NCI-H510A treated with DMSO at 0.1 percent for 48 hours (cell line): ENCODE data around the gene FGF5.
A peak's percentile ranks its signal among the peaks of the same experiment; 100 is the strongest.
"Not testable (repeated sequence)": the region's sequence is repeated elsewhere in the genome, so short reads cannot be mapped to it uniquely, and the experiment has no call there.

Experiments used
- DNase-seq: peaks from one replicate; lab custom pipeline; 2025; lab: John Stamatoyannopoulos, UW

FGF5 gene

GRCh38 chr4:80266253-80266901 is at the start of gene FGF5:
Gene FGF5, plus strand, starts transcription at chr4:80266664. Its CDS starts 161 bp downstream, at chr4:80266825.
- DNase-seq, result peak; percentile 12

GRCh38 chr4:80219301-80220025 is 47.0 kb upstream of the FGF5 start:
- DNase-seq, result no peak

- DNase-seq, result no peak
These were observed 45.8 kb upstream of the FGF5 start for GRCh38 chr4:80220711-80221110.

- DNase-seq, result no peak
These were observed 45.3 kb upstream of the FGF5 start for GRCh38 chr4:80221161-80221560.

GRCh38 chr4:80225595-80225994 is 40.9 kb upstream of the FGF5 start:
- no peak for DNase-seq

- no peak for DNase-seq
These were observed 40.4 kb upstream of the FGF5 start for GRCh38 chr4:80226094-80226493.

- DNase-seq, result no peak
These were observed 38.0 kb upstream of the FGF5 start for GRCh38 chr4:80228460-80228859.

GRCh38 chr4:80229128-80229527 is 37.3 kb upstream of the FGF5 start:
- DNase-seq, result no peak

GRCh38 chr4:80229590-80229989 is 36.9 kb upstream of the FGF5 start:
- no peak for DNase-seq

- DNase-seq, result no peak
These were observed 35.3 kb upstream of the FGF5 start for GRCh38 chr4:80231180-80231579.

GRCh38 chr4:80232707-80233370 is 33.6 kb upstream of the FGF5 start:
- DNase-seq, result no peak

- no peak for DNase-seq
These were observed 33.1 kb upstream of the FGF5 start for GRCh38 chr4:80233390-80233789.

- no peak for DNase-seq
These were observed 31.0 kb upstream of the FGF5 start for GRCh38 chr4:80235451-80235850.

- DNase-seq, result no peak
These were observed 28.5 kb upstream of the FGF5 start for GRCh38 chr4:80237992-80238391.

GRCh38 chr4:80239480-80240150 is 26.8 kb upstream of the FGF5 start:
- no peak for DNase-seq

GRCh38 chr4:80240976-80241375 is 25.5 kb upstream of the FGF5 start:
- no peak for DNase-seq

- DNase-seq, result no peak
These were observed 23.0 kb upstream of the FGF5 start for GRCh38 chr4:80243274-80244018.

- not testable (repeated sequence) for DNase-seq
These were observed 19.0 kb upstream of the FGF5 start for GRCh38 chr4:80247484-80247883.

- no peak for DNase-seq
These were observed 17.3 kb upstream of the FGF5 start for GRCh38 chr4:80249144-80249543.

GRCh38 chr4:80252427-80252826 is 14.0 kb upstream of the FGF5 start:
- no peak for DNase-seq

- no peak for DNase-seq
These were observed 13.5 kb upstream of the FGF5 start for GRCh38 chr4:80252953-80253352.

GRCh38 chr4:80253510-80253909 is 13.0 kb upstream of the FGF5 start:
- DNase-seq, result no peak
